Muscle of leg (tissue), 11 donors: ENCODE measurements around the gene USP48. TPM values are rescaled to one million over a fixed set of nuclear protein-coding genes. Genes with fewer than 3 reads are reported as not detected.

Experiments
- DNase-seq: peaks from one replicate; pipeline ENCODE4 v3.0.0; 2013
- H3K27ac ChIP-seq: one replicate; pipeline ENCODE4 v1.5.1; 2013; ENCODE audit warnings: mild to moderate bottlenecking, low read length, control low read depth
- H3K27me3 ChIP-seq: one replicate; pipeline ENCODE4 v1.6.1; 2013; ENCODE audit warnings: low read length; ENCODE audit not compliant: control insufficient read depth, insufficient read depth
- H3K36me3 ChIP-seq: one replicate; pipeline ENCODE4 v1.6.1; 2013; ENCODE audit warnings: low read length; ENCODE audit not compliant: control insufficient read depth, insufficient read depth
- H3K4me1 ChIP-seq: one replicate; pipeline ENCODE4 v1.6.1; 2013; ENCODE audit warnings: low read length; ENCODE audit not compliant: control insufficient read depth, insufficient read depth
- H3K4me3 ChIP-seq: one replicate; pipeline ENCODE4 v1.5.1; 2013; ENCODE audit warnings: low read length, control low read depth
- H3K9me3 ChIP-seq: replicated peaks from 2 replicates; pipeline ENCODE4 v1.6.1; 2013; ENCODE audit warnings: low read depth, low read length; ENCODE audit not compliant: control insufficient read depth
- WGBS: methylation state at CpG from one replicate; pipeline ENCODE4 v1.1.5; 2013; ENCODE audit warnings: missing lambda C conversion rate; ENCODE audit not compliant: insufficient coverage; 5-methylcytosine and 5-hydroxymethylcytosine counted together
- polyA plus RNA-seq, 8 donors: library from polyadenylated mRNA; unstranded; fragments of 120-200 nt; gene quantifications; one replicate each; pipeline versions ENCODE4 v1.2.1 to v1.2.3, GENCODE V29; 2013; ENCODE audit warnings: inconsistent platforms in 1 of 8, low replicate concordance in 1 of 8; ENCODE audit not compliant: insufficient read length in 8 of 8, insufficient read depth in 1 of 8
- total RNA-seq: library from RNA; stranded (reverse); fragments of 120-200 nt; gene quantifications from one replicate; pipeline ENCODE4 v1.2.4, GENCODE V29; 2013

The USP48 gene
- total and polyA plus RNA-seq, 9 donors, result 29.3 to 56.6 (median 43.3) TPM

DNA sequence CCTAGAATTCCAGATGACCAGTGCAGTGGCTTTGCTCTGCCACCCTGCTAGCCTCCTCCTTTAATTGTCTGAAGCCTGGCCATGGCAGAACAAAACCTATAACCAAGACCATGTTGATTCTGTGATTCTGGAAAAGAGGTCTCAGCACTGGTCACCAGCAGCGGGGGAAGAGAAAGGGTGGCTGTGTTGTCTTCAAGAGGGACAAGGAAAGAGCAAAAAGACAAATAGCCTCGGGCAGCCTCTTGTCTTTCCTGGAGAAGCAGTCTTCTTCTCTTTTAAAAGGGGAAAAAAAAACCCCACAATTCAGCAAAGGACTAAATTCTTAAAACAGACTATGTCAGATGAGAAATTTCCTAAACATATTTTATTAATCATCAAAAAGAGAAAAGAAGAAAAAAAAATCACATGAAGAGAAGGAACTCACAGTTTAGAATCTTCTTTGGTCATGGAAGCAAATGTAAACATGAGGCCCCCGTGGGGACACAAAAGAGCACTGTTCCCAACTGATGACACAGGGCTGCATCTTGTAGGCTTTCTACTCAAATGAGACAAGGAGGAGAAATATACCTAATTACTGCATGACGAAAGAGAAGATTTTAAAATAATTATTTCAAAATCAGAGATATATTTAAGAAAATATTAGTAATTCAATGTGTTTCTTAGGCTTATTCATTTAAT is 77.5 kb downstream of the USP48 start:
- Histone ChIP-seq H3K4me3 (no peak overlapping the region), H3K36me3 (peaks cover 42% of the 10 kb centered on the region), H3K27me3 (no peaks in the 10 kb centered on the region), H3K27ac (no peak overlapping the region), H3K9me3 (no peaks in the 10 kb centered on the region), H3K4me1 (no peaks in the 10 kb centered on the region)
- no peak for DNase-seq
- no CpG with 5 or more reads among the region's 4 CpGs for WGBS

DNA sequence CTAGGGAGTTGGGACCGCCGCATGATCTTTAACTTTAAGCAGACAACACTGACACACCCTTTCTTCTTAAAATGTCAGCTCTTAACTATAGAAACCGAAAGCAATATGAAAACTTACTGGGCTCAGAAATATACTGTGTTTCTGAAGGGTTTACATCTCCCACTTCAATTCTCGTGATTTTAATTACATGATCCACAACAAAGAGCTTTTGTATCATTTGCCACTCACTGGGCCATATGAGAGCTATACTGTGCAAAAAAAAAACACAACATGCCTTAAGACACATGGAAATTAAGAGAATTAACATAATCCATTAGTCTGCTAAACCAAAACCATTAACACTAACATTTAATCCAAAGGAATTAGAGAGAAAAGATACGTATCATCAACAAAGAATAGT is 78.8 kb downstream of the USP48 start:
- WGBS, result no CpG with 5 or more reads among the region's 5 CpGs
- Histone ChIP-seq H3K36me3 (peaks cover 49% of the 10 kb centered on the region), H3K4me3 (no peak overlapping the region), H3K4me1 (no peaks in the 10 kb centered on the region), H3K9me3 (no peaks in the 10 kb centered on the region), H3K27ac (no peak overlapping the region), H3K27me3 (no peaks in the 10 kb centered on the region)
- DNase-seq, result no peak

DNA sequence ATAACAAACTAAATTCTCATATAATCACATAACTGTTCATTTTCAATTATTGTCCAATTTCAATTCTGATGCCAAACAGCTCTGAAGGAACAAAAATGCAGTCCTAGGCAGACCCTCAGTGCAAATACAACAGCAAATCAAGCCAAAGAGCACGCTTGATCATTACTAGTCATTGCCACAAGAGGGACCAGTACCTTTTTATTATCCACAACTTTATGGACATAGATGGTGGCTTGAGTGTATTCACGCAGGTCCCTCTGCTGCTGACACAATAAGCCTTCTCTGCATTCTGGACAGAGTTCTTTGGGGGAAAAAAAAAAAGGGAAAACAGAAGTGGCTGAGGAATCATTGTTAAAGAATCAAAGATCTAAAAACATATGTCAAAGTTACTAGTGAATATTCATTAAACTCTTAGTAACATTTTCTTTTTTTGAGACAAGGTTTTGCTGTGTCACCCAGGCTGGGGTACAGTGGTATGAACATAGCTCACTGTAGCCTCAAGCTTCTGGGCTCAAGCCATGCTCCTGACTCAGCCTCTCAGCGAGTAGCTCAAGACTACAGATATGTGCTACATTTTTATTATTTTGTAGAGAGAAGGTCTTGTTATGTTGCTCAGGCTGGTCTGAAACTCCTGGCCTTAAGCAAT is 79.5 kb downstream of the USP48 start:
- no peaks in the 10 kb centered on the region for H3K9me3 ChIP-seq
- peak; percentile 15 for DNase-seq
- no CpG with 5 or more reads among the region's 3 CpGs for WGBS
- H3K36me3 ChIP-seq, result peaks cover 50% of the 10 kb centered on the region
- no peaks in the 10 kb centered on the region for H3K4me1 ChIP-seq
- H3K27ac ChIP-seq, result no peak overlapping the region
- no peaks in the 10 kb centered on the region for H3K27me3 ChIP-seq
- H3K4me3 ChIP-seq, result no peak overlapping the region

DNA sequence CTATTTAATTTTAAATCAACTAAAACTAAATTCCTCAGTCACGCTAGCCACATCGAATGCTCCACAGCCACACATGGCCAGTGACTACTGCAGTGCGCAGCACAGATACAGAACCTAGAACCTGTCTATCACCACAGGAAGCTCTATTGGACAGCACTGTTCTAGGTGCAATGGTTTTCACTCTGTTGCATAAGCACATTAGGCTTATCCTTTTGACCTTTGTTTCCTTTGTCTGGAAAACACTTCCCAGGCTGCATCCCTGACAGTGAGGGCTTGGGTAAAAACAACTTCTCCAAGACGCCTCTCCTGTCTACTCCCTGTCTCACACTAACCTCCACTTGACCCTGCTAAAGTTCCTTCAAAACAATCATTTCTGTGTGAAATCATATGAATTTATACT is 80.2 kb downstream of the USP48 start:
- Histone ChIP-seq H3K9me3 (no peaks in the 10 kb centered on the region), H3K36me3 (peaks cover 45% of the 10 kb centered on the region), H3K27me3 (no peaks in the 10 kb centered on the region), H3K4me3 (no peak overlapping the region), H3K27ac (no peak overlapping the region), H3K4me1 (no peaks in the 10 kb centered on the region)
- 100% methylated on average over 3 of the region's 4 CpGs for WGBS
- no peak for DNase-seq

DNA sequence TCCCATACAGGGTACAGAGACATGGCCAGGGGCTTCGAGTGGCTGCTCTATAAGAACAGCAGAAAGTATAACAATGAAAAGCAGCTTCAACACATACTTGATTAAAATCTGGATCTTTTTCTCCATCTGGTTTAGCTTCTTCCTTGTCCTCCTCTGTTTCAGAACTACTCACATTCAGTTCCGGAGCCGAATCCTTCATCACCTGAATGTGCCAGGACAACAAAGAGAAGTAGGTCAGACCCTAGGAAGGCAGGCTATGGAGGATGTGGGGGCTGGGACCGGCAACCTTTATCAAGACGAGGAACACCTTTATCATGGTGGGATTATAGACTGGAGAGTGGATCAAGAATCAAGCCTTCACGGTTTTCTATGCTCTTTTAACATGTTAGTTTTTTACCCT is 81.5 kb downstream of the USP48 start:
- Histone ChIP-seq H3K4me3 (no peak overlapping the region), H3K27me3 (no peaks in the 10 kb centered on the region), H3K9me3 (no peaks in the 10 kb centered on the region), H3K4me1 (no peaks in the 10 kb centered on the region), H3K27ac (no peak overlapping the region), H3K36me3 (peaks cover 43% of the 10 kb centered on the region)
- 88% methylated on average over 1 of the region's 6 CpGs for WGBS
- DNase-seq, result no peak

DNA sequence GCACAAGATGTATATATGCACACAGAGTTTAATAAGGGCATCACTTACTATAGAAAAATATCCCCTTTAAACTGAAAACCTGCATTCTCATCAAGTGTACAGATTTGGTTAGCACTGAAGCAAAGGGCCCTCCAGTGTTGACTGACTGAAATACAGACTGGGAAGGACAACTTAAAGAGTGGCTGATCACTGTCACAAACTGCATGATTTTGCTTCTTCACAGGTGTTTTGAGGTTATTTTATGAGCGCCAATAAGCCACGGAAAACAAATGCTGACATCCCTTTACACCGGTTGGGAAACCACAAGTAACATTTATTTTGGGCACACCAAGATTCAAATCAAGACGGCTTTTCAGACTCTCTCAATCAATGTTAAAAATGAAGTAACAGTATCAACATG is 82.9 kb downstream of the USP48 start:
- WGBS, result 94% methylated on average over 3 of the region's 4 CpGs
- Histone ChIP-seq H3K4me1 (no peaks in the 10 kb centered on the region), H3K4me3 (no peak overlapping the region), H3K27ac (no peak overlapping the region), H3K9me3 (no peaks in the 10 kb centered on the region), H3K27me3 (no peaks in the 10 kb centered on the region), H3K36me3 (peaks cover 39% of the 10 kb centered on the region)
- no peak for DNase-seq

GRCh38 chr1:21696931-21697330 is 86.0 kb downstream of the USP48 start:
- no peak overlapping the region for H3K4me3 ChIP-seq
- DNase-seq, result no peak
- no peaks in the 10 kb centered on the region for H3K4me1 ChIP-seq
- H3K27me3 ChIP-seq, result no peaks in the 10 kb centered on the region
- H3K27ac ChIP-seq, result no peak overlapping the region
- H3K9me3 ChIP-seq, result no peaks in the 10 kb centered on the region
- 100% methylated on average over 1 of the region's 6 CpGs for WGBS
- H3K36me3 ChIP-seq, result peaks cover 36% of the 10 kb centered on the region

DNA sequence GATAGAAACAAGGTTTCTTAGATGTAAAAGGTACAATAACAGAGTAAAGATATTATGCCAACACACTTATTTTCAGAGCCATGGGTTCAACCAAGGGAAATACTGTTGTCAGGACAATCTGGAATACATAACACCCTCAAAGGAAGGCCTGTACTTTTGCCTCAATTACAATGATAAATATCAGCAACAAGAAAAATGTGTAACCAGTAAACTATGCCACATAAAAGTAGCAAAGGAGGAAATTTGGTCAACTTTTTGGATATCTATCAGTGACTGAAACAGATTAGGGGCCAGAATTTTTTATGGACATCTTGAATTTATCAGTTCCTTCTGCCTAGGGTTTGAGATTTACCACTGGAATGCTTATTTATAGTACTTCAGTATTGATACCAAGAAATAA is 89.2 kb downstream of the USP48 start:
- DNase-seq, result no peak
- Histone ChIP-seq H3K9me3 (no peaks in the 10 kb centered on the region), H3K4me3 (no peak overlapping the region), H3K27me3 (no peaks in the 10 kb centered on the region), H3K4me1 (no peaks in the 10 kb centered on the region), H3K27ac (no peak overlapping the region), H3K36me3 (peaks cover 36% of the 10 kb centered on the region)

GRCh38 chr1:21691739-21692138 is 91.2 kb downstream of the USP48 start:
- Histone ChIP-seq H3K27me3 (no peaks in the 10 kb centered on the region), H3K4me3 (no peak overlapping the region), H3K9me3 (no peaks in the 10 kb centered on the region), H3K4me1 (no peaks in the 10 kb centered on the region), H3K36me3 (peaks cover 48% of the 10 kb centered on the region), H3K27ac (no peak overlapping the region)
- no peak for DNase-seq
- 71% methylated on average over 1 of the region's 3 CpGs for WGBS

- Histone ChIP-seq H3K36me3 (peaks cover 56% of the 10 kb centered on the region), H3K27ac (no peak overlapping the region), H3K4me3 (no peak overlapping the region), H3K9me3 (no peaks in the 10 kb centered on the region), H3K27me3 (no peaks in the 10 kb centered on the region), H3K4me1 (no peaks in the 10 kb centered on the region)
- WGBS, result 86% methylated on average over 1 of the region's 6 CpGs
- no peak for DNase-seq
Observed at GRCh38 chr1:21689661-21690372, 93.1 kb downstream of the USP48 start.
